WTC11 (cell line): ENCODE measurements around the gene CCDC30. TPM values are rescaled to one million over a fixed set of nuclear protein-coding genes. Genes with fewer than 3 reads are reported as not detected.
"Not testable (repeated sequence)": the region's sequence is repeated elsewhere in the genome, so short reads cannot be mapped to it uniquely, and the experiment has no call there.

Experiments used
- ATAC-seq: fragments of 200-7000 bp; cut with Tn5 transposase; 2 replicates; pipeline ENCODE4 v1.10.0; 2021; ENCODE audit warnings: mild to moderate bottlenecking, moderate library complexity
- CTCF ChIA-PET: fragments of 300-600 bp; sonication (Branson Sonifier 250); formaldehyde crosslinking; loops from one replicate; lab custom pipeline; 2021; ENCODE audit warnings: antibody characterized with exemption; lab: Charles Lee
- POLR2A ChIA-PET: fragments of 350-600 bp; sonication (Branson Sonifier 250); formaldehyde crosslinking; loops from one replicate; lab custom pipeline; 2021; ENCODE audit warnings: antibody characterized with exemption; lab: Charles Lee
- DNase-seq: peaks from one replicate; pipeline ENCODE4 v3.0.0; 2021; ENCODE audit warnings: low spot score
- H3K27ac Mint-ChIP-seq: 2 replicates; pipeline ENCODE4 v1.8.0; 2021; ENCODE audit warnings: mixed read lengths
- H3K27me3 Mint-ChIP-seq: 2 replicates; pipeline ENCODE4 v1.8.0; 2021; ENCODE audit warnings: low read depth, mild to moderate bottlenecking, moderate library complexity, mixed read lengths
- H3K36me3 Mint-ChIP-seq: 2 replicates; pipeline ENCODE4 v1.8.0; 2021; ENCODE audit warnings: mixed read lengths
- H3K4me1 Mint-ChIP-seq: 2 replicates; pipeline ENCODE4 v1.8.0; 2022; ENCODE audit warnings: mixed read lengths
- H3K4me3 Mint-ChIP-seq: 2 replicates; pipeline ENCODE4 v1.8.0; 2021; ENCODE audit warnings: mild to moderate bottlenecking, moderate library complexity, mixed read lengths
- H3K9me3 Mint-ChIP-seq: 2 replicates; pipeline ENCODE4 v1.8.0; 2021; ENCODE audit warnings: mixed read lengths
- FOXJ3 ChIP-seq: sonication (generic); formaldehyde crosslinking; IDR thresholded peaks from 2 replicates; pipeline ENCODE4 v1.9.0; 2021; ENCODE audit warnings: missing genetic modification reagents, mild to moderate bottlenecking, borderline replicate concordance
- FOXP4 ChIP-seq: sonication (generic); formaldehyde crosslinking; IDR thresholded peaks from 2 replicates; pipeline ENCODE4 v1.8.0; 2022; ENCODE audit warnings: mild to moderate bottlenecking, missing genetic modification reagents
- GABPB1 ChIP-seq: sonication (generic); formaldehyde crosslinking; IDR thresholded peaks from 2 replicates; pipeline ENCODE4 v1.8.1; 2023; ENCODE audit warnings: mild to moderate bottlenecking, missing genetic modification reagents
- MYBL2 ChIP-seq: sonication (generic); formaldehyde crosslinking; IDR thresholded peaks from 2 replicates; pipeline ENCODE4 v1.8.1; 2023; ENCODE audit warnings: mild to moderate bottlenecking, moderate library complexity, missing genetic modification reagents
- NFYB ChIP-seq: sonication (generic); formaldehyde crosslinking; conservative IDR thresholded peaks from 2 replicates; pipeline ENCODE4 v1.8.0; 2022; ENCODE audit warnings: low read depth, missing genetic modification reagents
- NR1H2 ChIP-seq: sonication (generic); formaldehyde crosslinking; IDR thresholded peaks from 2 replicates; pipeline ENCODE4 v1.9.0; 2021; ENCODE audit warnings: mild to moderate bottlenecking, moderate library complexity, missing genetic modification reagents
- OVOL2 ChIP-seq: fragments of 250-450 bp; sonication (Bioruptor Pico); IDR thresholded peaks from 2 replicates; pipeline ENCODE4 v1.9.0; 2021; ENCODE audit warnings: mild to moderate bottlenecking, borderline replicate concordance
- PREB ChIP-seq: sonication (generic); formaldehyde crosslinking; IDR thresholded peaks from 2 replicates; pipeline ENCODE4 v1.8.1; 2022; ENCODE audit warnings: mild to moderate bottlenecking, missing genetic modification reagents, moderate library complexity, borderline replicate concordance
- RELA ChIP-seq: sonication (generic); formaldehyde crosslinking; IDR thresholded peaks from 2 replicates; pipeline ENCODE4 v1.8.1; 2022; ENCODE audit warnings: missing genetic modification reagents, mild to moderate bottlenecking, borderline replicate concordance
- SOX15 ChIP-seq: fragments of 250-450 bp; sonication (Bioruptor Pico); IDR thresholded peaks from 2 replicates; pipeline ENCODE4 v1.9.0; 2021; ENCODE audit warnings: mild to moderate bottlenecking
- ZNF532 ChIP-seq: fragments of 250-450 bp; sonication (Bioruptor Pico); IDR thresholded peaks from 2 replicates; pipeline ENCODE4 v1.9.0; 2021; ENCODE audit warnings: mild to moderate bottlenecking, borderline replicate concordance
- total RNA-seq: library from RNA; stranded (reverse); gene quantifications from 3 replicates; pipeline ENCODE4 v1.2.3, GENCODE V29; 2021
- TF ChIP-seq, protein P1 (sequence below): sonication (generic); formaldehyde crosslinking; IDR thresholded peaks from 2 replicates; pipeline ENCODE4 v1.8.1; 2022; ENCODE audit warnings: low read depth, missing genetic modification reagents, borderline replicate concordance
- TF ChIP-seq, protein P2 (sequence below): sonication (generic); formaldehyde crosslinking; IDR thresholded peaks from 2 replicates; pipeline ENCODE4 v1.8.1; 2023; ENCODE audit warnings: mild to moderate bottlenecking, missing genetic modification reagents, borderline replicate concordance
- TF ChIP-seq, protein P3 (sequence below): sonication (generic); formaldehyde crosslinking; IDR thresholded peaks from 2 replicates; pipeline ENCODE4 v1.8.1; 2022; ENCODE audit warnings: low read depth, mild to moderate bottlenecking, moderate library complexity, missing genetic modification reagents, borderline replicate concordance
- TF ChIP-seq, protein P4 (sequence below): sonication (generic); formaldehyde crosslinking; IDR thresholded peaks from 2 replicates; pipeline ENCODE4 v1.8.1; 2023; ENCODE audit warnings: mild to moderate bottlenecking, moderate library complexity, missing genetic modification reagents

The CCDC30 gene
- total RNA-seq, 1 experiment from 2014 or later = 0.92 TPM

GRCh38 chr1:42476605-42477004, 13.5 kb downstream of the CCDC30 start:
- 0 out of 2 replicates have a peak, but pooled peaks cover 2% of the 10 kb centered on the region for H3K4me1 Mint-ChIP-seq
- ATAC-seq (no peak), DNase-seq (no peak)
- no peak overlapping the region for H3K27ac Mint-ChIP-seq
- no peak overlapping the region for H3K4me3 Mint-ChIP-seq
- ChIA-PET POLR2A (no interaction called here), CTCF (no interaction called here)
- no peaks in the 10 kb centered on the region for H3K9me3 Mint-ChIP-seq
- no peaks in the 10 kb centered on the region for H3K27me3 Mint-ChIP-seq
- no peak for TF ChIP-seq FOXJ3 (CRISPR knock-in tag)
- TF ChIP-seq NR1H2 (CRISPR knock-in tag) = no peak
- no peaks in the 10 kb centered on the region for H3K36me3 Mint-ChIP-seq

- H3K4me1 Mint-ChIP-seq, H3K36me3 Mint-ChIP-seq, H3K4me3 Mint-ChIP-seq, DNase-seq, CTCF ChIA-PET, POLR2A ChIA-PET, H3K9me3 Mint-ChIP-seq, H3K27me3 Mint-ChIP-seq, H3K27ac Mint-ChIP-seq, ATAC-seq: not testable (repeated sequence)
Observed at GRCh38 chr1:42477354-42477753, 14.3 kb downstream of the CCDC30 start.

- H3K4me1 Mint-ChIP-seq = 0 out of 2 replicates have a peak, but pooled peaks cover 2% of the 10 kb centered on the region
- ATAC-seq (no peak), DNase-seq (no peak)
- no peaks in the 10 kb centered on the region for H3K36me3 Mint-ChIP-seq
- CTCF ChIA-PET = no interaction called here
- H3K27me3 Mint-ChIP-seq = no peaks in the 10 kb centered on the region
- POLR2A ChIA-PET = no interaction called here
- H3K27ac Mint-ChIP-seq = no peak overlapping the region
- no peak overlapping the region for H3K4me3 Mint-ChIP-seq
- H3K9me3 Mint-ChIP-seq = no peaks in the 10 kb centered on the region
- TF ChIP-seq OVOL2 (no peak), FOXP4 (no peak), PREB (CRISPR knock-in tag) (no peak), ZNF532 (CRISPR knock-in tag) (no peak), NFYB (CRISPR knock-in tag) (no peak), FOXJ3 (CRISPR knock-in tag) (no peak), GABPB1 (no peak), SOX15 (CRISPR knock-in tag) (no peak), RELA (CRISPR knock-in tag) (no peak), MYBL2 (no peak)
- TF ChIP-seq, protein P1, sequence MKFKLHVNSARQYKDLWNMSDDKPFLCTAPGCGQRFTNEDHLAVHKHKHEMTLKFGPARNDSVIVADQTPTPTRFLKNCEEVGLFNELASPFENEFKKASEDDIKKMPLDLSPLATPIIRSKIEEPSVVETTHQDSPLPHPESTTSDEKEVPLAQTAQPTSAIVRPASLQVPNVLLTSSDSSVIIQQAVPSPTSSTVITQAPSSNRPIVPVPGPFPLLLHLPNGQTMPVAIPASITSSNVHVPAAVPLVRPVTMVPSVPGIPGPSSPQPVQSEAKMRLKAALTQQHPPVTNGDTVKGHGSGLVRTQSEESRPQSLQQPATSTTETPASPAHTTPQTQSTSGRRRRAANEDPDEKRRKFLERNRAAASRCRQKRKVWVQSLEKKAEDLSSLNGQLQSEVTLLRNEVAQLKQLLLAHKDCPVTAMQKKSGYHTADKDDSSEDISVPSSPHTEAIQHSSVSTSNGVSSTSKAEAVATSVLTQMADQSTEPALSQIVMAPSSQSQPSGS (CRISPR knock-in tag) = no peak
- TF ChIP-seq, protein P2, sequence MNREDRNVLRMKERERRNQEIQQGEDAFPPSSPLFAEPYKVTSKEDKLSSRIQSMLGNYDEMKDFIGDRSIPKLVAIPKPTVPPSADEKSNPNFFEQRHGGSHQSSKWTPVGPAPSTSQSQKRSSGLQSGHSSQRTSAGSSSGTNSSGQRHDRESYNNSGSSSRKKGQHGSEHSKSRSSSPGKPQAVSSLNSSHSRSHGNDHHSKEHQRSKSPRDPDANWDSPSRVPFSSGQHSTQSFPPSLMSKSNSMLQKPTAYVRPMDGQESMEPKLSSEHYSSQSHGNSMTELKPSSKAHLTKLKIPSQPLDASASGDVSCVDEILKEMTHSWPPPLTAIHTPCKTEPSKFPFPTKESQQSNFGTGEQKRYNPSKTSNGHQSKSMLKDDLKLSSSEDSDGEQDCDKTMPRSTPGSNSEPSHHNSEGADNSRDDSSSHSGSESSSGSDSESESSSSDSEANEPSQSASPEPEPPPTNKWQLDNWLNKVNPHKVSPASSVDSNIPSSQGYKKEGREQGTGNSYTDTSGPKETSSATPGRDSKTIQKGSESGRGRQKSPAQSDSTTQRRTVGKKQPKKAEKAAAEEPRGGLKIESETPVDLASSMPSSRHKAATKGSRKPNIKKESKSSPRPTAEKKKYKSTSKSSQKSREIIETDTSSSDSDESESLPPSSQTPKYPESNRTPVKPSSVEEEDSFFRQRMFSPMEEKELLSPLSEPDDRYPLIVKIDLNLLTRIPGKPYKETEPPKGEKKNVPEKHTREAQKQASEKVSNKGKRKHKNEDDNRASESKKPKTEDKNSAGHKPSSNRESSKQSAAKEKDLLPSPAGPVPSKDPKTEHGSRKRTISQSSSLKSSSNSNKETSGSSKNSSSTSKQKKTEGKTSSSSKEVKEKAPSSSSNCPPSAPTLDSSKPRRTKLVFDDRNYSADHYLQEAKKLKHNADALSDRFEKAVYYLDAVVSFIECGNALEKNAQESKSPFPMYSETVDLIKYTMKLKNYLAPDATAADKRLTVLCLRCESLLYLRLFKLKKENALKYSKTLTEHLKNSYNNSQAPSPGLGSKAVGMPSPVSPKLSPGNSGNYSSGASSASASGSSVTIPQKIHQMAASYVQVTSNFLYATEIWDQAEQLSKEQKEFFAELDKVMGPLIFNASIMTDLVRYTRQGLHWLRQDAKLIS (CRISPR knock-in tag) = no peak
- TF ChIP-seq, protein P3, sequence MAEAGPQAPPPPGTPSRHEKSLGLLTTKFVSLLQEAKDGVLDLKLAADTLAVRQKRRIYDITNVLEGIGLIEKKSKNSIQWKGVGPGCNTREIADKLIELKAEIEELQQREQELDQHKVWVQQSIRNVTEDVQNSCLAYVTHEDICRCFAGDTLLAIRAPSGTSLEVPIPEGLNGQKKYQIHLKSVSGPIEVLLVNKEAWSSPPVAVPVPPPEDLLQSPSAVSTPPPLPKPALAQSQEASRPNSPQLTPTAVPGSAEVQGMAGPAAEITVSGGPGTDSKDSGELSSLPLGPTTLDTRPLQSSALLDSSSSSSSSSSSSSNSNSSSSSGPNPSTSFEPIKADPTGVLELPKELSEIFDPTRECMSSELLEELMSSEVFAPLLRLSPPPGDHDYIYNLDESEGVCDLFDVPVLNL (CRISPR knock-in tag) = no peak
- TF ChIP-seq, protein P4, sequence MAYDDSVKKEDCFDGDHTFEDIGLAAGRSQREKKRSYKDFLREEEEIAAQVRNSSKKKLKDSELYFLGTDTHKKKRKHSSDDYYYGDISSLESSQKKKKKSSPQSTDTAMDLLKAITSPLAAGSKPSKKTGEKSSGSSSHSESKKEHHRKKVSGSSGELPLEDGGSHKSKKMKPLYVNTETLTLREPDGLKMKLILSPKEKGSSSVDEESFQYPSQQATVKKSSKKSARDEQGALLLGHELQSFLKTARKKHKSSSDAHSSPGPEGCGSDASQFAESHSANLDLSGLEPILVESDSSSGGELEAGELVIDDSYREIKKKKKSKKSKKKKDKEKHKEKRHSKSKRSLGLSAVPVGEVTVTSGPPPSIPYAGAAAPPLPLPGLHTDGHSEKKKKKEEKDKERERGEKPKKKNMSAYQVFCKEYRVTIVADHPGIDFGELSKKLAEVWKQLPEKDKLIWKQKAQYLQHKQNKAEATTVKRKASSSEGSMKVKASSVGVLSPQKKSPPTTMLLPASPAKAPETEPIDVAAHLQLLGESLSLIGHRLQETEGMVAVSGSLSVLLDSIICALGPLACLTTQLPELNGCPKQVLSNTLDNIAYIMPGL (CRISPR knock-in tag) = no peak
Observed at GRCh38 chr1:42477775-42478174, 14.7 kb downstream of the CCDC30 start.
